Psoas muscle (tissue), 8 donors: ENCODE results near the gene NCKAP1. TPM values are rescaled to one million over a fixed set of nuclear protein-coding genes. Genes with fewer than 3 reads are reported as not detected.

ENCODE experiments used
- ATAC-seq, 4 donors: fragments of 200-7000 bp; cut with Tn5 transposase; one replicate each; pipeline ENCODE4 v1.9.1; 2020; ENCODE audit warnings: moderate library complexity in 3 of 4, mild to moderate bottlenecking in 2 of 4
- DNase-seq, 2 donors: peaks; one replicate each; pipeline ENCODE4 v3.0.0-alpha.2; 2020
- H3K27ac ChIP-seq: fragments of 200-600 bp; one replicate; pipeline ENCODE4 v1.8.0; 2022
- H3K27me3 ChIP-seq, 3 donors: fragments of 200-600 bp in 1 of 3; one replicate each; pipeline versions ENCODE4 v1.6.1 to v1.8.0; 2013 to 2022; ENCODE audit warnings: low read length in 2 of 3, mild to moderate bottlenecking in 2 of 3, moderate library complexity in 1 of 3; ENCODE audit not compliant: insufficient read depth in 3 of 3
- H3K36me3 ChIP-seq, 2 donors: fragments of 200-600 bp in 1 of 2; one replicate each; pipeline versions ENCODE4 v1.6.1 to v1.8.0; 2013 to 2022; ENCODE audit warnings: low read depth in 1 of 2, mild to moderate bottlenecking in 1 of 2, moderate library complexity in 1 of 2; ENCODE audit not compliant: insufficient read depth in 1 of 2
- H3K4me1 ChIP-seq: fragments of 200-600 bp; one replicate; pipeline ENCODE4 v1.8.0; 2022
- H3K4me3 ChIP-seq: fragments of 200-600 bp; one replicate; pipeline ENCODE4 v1.8.0; 2022; ENCODE audit warnings: mild to moderate bottlenecking
- H3K9me3 ChIP-seq: fragments of 200-600 bp; one replicate; pipeline ENCODE4 v1.8.0; 2022
- WGBS, 3 donors: extraction: QIAGEN DNeasy Blood & Tissue Kit; methylation state at CpG; one replicate each; pipeline versions ENCODE4 v1.1.6 to v1.1.7; 2013; 5-methylcytosine and 5-hydroxymethylcytosine counted together
- intact Hi-C, 2 donors: fragments of 100-400 bp; cut with DNase I; formaldehyde crosslinking; loops; one replicate each; pipeline versions ENCODE4 v1.11.0 to v1.14.2; 2022
- polyA plus RNA-seq, 3 donors: library from polyadenylated mRNA; stranded (reverse); fragments of 200-250 nt; gene quantifications; one replicate each; pipeline ENCODE4 v1.2.3, GENCODE V29; 2013
- total RNA-seq, 4 donors: library from RNA; stranded (reverse); fragmentation: NEBNext Ultra II Directional in 2 of 4; extraction: Animal tissue kit (Norgen Biotek cat#: 25700) in 2 of 4; gene quantifications; one replicate each; pipeline versions ENCODE4 v1.2.1 to v1.2.4, GENCODE V29; 2021 to 2023
- TF ChIP-seq, protein P1 (sequence below): fragments of 200-600 bp; IDR thresholded peaks from one replicate; pipeline ENCODE4 v1.8.0; 2022; ENCODE audit warnings: antibody characterized with exemption
- donor health status: healthy with polysubstance abuse.
- donor health status: DM: no; HTN: no; CAD: no; lungs with moderate emphysema.
- donor health status: Bipolar disorder and iron deficiency.
- donor health status: healthy.
- donor health status: DM: yes; HTN: yes; CAD: no.
- donor health status: DM: no; HTN: no; CAD: no.
- donor health status: DM: no; HTN: no; CAD: no.
- donor health status: DM: yes; HTN: yes; CAD: no.

The NCKAP1 gene
- total and polyA plus RNA-seq, 7 donors, result 94.1 to 262 (median 120) TPM

DNA sequence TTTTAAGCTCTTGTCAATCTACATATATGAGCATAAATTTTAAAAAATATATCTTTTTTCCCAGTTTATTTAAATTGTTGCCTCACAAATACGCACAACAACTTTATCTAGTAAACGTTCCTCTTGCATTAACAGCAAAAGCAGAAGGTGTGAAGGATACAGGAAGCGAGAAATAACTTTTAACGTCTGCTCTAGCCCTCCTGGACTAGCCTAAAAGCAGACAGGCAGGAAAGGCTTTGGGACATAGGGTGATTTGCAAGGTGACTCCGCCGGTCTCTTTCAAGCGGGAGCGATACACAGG, 39.9 kb upstream of the NCKAP1 start:
- DNase-seq, result peak in 1 of 2 donors; percentile 63
- Histone ChIP-seq H3K9me3 (no peaks in the 10 kb centered on the region), H3K36me3 (no peaks in the 10 kb centered on the region), H3K27ac (peak overlapping the region; percentile 80), H3K27me3 (no peaks in the 10 kb centered on the region), H3K4me1 (peaks cover 7% of the 10 kb centered on the region), H3K4me3 (peak overlapping the region; percentile 70)
- no peak for ATAC-seq
- WGBS, 3 donors, result 3 to 8% (median 5%) methylated on average over 8 of the region's 8 CpGs
- TF ChIP-seq, protein P1, sequence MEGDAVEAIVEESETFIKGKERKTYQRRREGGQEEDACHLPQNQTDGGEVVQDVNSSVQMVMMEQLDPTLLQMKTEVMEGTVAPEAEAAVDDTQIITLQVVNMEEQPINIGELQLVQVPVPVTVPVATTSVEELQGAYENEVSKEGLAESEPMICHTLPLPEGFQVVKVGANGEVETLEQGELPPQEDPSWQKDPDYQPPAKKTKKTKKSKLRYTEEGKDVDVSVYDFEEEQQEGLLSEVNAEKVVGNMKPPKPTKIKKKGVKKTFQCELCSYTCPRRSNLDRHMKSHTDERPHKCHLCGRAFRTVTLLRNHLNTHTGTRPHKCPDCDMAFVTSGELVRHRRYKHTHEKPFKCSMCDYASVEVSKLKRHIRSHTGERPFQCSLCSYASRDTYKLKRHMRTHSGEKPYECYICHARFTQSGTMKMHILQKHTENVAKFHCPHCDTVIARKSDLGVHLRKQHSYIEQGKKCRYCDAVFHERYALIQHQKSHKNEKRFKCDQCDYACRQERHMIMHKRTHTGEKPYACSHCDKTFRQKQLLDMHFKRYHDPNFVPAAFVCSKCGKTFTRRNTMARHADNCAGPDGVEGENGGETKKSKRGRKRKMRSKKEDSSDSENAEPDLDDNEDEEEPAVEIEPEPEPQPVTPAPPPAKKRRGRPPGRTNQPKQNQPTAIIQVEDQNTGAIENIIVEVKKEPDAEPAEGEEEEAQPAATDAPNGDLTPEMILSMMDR, result no peak
- intact Hi-C loops, result loop anchor here in 1 of 2 donors (5.0 kb wide), 1 partner anchor 41 kb away; the partner anchor contains the start of gene NCKAP1

DNA sequence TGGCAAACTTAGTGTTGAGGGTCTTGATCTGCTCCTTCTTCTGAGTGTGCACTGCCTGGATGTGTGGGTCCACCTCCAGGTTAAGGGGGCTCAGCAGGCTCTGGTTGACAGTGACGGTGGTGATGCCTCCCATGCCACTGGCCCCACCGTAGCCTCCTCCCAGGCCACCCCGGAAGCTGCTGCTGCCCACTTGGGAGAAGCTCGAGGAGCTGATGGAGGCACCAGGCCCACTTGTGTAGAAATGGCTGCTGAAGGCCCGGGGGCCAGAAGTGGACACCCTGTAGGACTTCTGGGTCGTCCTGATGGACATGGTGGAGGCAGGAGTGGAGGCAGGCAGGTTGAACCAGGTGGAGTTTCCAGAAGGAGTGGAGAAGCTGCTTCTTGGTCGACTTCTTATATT, 33.9 kb upstream of the NCKAP1 start:
- intact Hi-C loops, result no loop called here
- WGBS, 3 donors, result 83 to 94% (median 92%) methylated on average over 7 of the region's 7 CpGs
- TF ChIP-seq, protein P1, result no peak

DNA sequence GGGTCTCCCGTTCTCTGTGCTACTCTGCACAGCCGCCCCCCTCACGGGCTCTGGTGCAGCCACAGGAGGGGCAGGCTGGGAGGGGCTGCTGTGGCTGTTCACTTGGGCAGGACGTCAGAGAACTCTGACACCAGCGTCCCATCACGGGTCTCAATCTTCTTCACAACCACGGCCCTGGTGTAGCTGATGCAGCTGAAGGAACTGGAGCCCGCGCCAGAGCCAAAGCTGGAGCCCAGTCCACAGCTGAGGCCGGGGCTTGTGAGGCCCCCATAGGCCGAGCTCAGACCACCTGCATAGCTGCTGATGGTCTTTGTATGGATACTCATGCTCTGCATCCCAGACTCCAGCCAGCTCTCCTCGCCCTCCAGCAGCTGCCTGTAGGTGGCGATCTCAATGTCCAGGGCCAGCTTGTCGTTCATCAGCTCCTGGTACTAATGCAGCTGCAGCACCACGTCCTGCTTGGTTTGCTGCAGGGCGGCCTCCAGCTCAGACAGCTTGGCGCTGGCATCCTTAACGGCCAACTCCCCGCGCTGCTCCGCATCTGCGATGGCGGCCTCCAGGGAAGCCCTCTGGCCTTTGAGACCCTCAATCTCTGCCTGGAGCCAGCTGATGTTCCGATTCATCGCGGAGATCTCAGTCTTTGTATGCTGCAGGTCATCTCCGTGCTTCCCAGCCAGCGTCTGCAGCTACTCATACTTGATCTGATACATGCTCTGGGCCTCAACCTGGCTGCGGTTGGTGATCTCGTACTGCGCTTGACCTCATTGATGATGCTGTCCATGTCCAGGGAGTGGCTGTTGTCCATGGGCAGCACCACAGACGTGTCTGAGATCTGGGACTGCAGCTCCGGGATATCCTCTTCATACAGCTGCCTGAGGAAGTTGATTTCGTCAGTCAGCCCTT, 32.9 kb upstream of the NCKAP1 start:
- 56 to 58% (median 57%) methylated on average over 34 of the region's 34 CpGs for WGBS, 3 donors
- TF ChIP-seq, protein P1, result peak; percentile 35
- intact Hi-C loops, result no loop called here
- ATAC-seq (no peak), DNase-seq (peak; percentile 31 to 57)
- Histone ChIP-seq H3K4me1 (no peaks in the 10 kb centered on the region), H3K27me3 (peaks cover 0 to 4% (median 0%) of the 10 kb centered on the region in 3 donors), H3K27ac (no peak overlapping the region), H3K9me3 (no peaks in the 10 kb centered on the region), H3K4me3 (no peak overlapping the region), H3K36me3 (no peaks in the 10 kb centered on the region)

More for the DNA sequence above, 33.9 kb upstream of the NCKAP1 start:
- no peaks in the 10 kb centered on the region for H3K4me1 ChIP-seq
- DNase-seq (no peak), ATAC-seq (no peak)
- H3K9me3 ChIP-seq, result no peaks in the 10 kb centered on the region
- no peak overlapping the region for H3K27ac ChIP-seq
- no peak overlapping the region for H3K4me3 ChIP-seq
- no peaks in the 10 kb centered on the region for H3K36me3 ChIP-seq
- H3K27me3 ChIP-seq, result no peaks in the 10 kb centered on the region

DNA sequence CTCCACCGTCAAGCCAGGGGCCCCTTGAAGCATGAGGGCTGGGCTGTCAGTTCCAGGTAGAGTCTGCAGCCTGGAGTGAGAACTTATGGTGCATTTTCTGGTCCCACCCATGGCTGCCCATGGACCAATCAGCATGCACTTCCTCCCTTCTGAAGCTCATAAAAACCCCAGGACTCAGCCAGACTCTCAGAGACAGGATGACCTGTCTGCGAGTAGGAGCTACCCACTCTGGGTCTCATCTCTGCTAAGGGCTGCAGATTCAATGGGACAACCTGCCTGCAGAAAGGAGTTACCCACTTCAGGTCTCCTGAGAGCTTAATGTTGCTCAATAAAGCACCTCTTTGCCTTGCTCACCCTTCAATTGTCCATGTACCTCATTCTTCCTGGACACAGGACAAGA, 30.9 kb upstream of the NCKAP1 start:
- Histone ChIP-seq H3K36me3 (no peaks in the 10 kb centered on the region), H3K27me3 (peaks cover 0 to 4% (median 0%) of the 10 kb centered on the region in 3 donors), H3K4me1 (no peaks in the 10 kb centered on the region), H3K4me3 (no peak overlapping the region), H3K27ac (no peak overlapping the region), H3K9me3 (no peaks in the 10 kb centered on the region)
- intact Hi-C loops, result no loop called here
- TF ChIP-seq, protein P1, result no peak
- DNase-seq (no peak), ATAC-seq (no peak)
- 90 to 92% (median 90%) methylated on average over 2 of the region's 2 CpGs for WGBS, 3 donors
